ENCODE measurements around the gene CBX1.

Gene CBX1

GRCh38 chr17:48137656-48138055, 36.4 kb upstream of the CBX1 start:
- Histone ChIP-seq H3K27me3 (ENCODE audit: control insufficient read depth in 2 of 2, insufficient read depth in 2 of 2, low read length in 2 of 2) (no peaks in the 10 kb centered on the region), H3K4me1 (ENCODE audit: control insufficient read depth in 2 of 2, insufficient read depth in 2 of 2, low read length in 2 of 2) (no peaks in the 10 kb centered on the region), H3K9ac (ENCODE audit: low read depth in 1 of 2, low read length in 2 of 2) (no peak overlapping the region), H3K27ac (ENCODE audit: low read depth in 2 of 2, low read length in 2 of 2) (no peak overlapping the region), H3K9me3 (ENCODE audit: control insufficient read depth in 2 of 2, low read length in 2 of 2) (no peaks in the 10 kb centered on the region), H3K4me3 (ENCODE audit: low read length in 2 of 2) (no peak overlapping the region), H3K36me3 (ENCODE audit: control insufficient read depth in 2 of 2, insufficient read depth in 2 of 2, low read length in 2 of 2) (no peaks in the 10 kb centered on the region)

GRCh38 chr17:48134912-48135480, 33.7 kb upstream of the CBX1 start:
- no peaks in the 10 kb centered on the region for H3K4me1 ChIP-seq (ENCODE audit: control insufficient read depth in 2 of 2, insufficient read depth in 2 of 2, low read length in 2 of 2)
- no peak overlapping the region for H3K27ac ChIP-seq (ENCODE audit: low read depth in 2 of 2, low read length in 2 of 2)
- no peak overlapping the region for H3K4me3 ChIP-seq (ENCODE audit: low read length in 2 of 2)
- no peak overlapping the region for H3K9ac ChIP-seq (ENCODE audit: low read depth in 1 of 2, low read length in 2 of 2)
- H3K9me3 ChIP-seq (ENCODE audit: control insufficient read depth in 2 of 2, low read length in 2 of 2), result no peaks in the 10 kb centered on the region
- H3K36me3 ChIP-seq (ENCODE audit: control insufficient read depth in 2 of 2, insufficient read depth in 2 of 2, low read length in 2 of 2), result no peaks in the 10 kb centered on the region
- no peaks in the 10 kb centered on the region for H3K27me3 ChIP-seq (ENCODE audit: control insufficient read depth in 2 of 2, insufficient read depth in 2 of 2, low read length in 2 of 2)

GRCh38 chr17:48132385-48132784, 31.1 kb upstream of the CBX1 start:
- Histone ChIP-seq H3K9ac (ENCODE audit: low read depth in 1 of 2, low read length in 2 of 2) (no peak overlapping the region), H3K36me3 (ENCODE audit: control insufficient read depth in 2 of 2, insufficient read depth in 2 of 2, low read length in 2 of 2) (no peaks in the 10 kb centered on the region), H3K9me3 (ENCODE audit: control insufficient read depth in 2 of 2, low read length in 2 of 2) (no peaks in the 10 kb centered on the region), H3K4me1 (ENCODE audit: control insufficient read depth in 2 of 2, insufficient read depth in 2 of 2, low read length in 2 of 2) (no peaks in the 10 kb centered on the region), H3K4me3 (ENCODE audit: low read length in 2 of 2) (no peak overlapping the region), H3K27me3 (ENCODE audit: control insufficient read depth in 2 of 2, insufficient read depth in 2 of 2, low read length in 2 of 2) (no peaks in the 10 kb centered on the region), H3K27ac (ENCODE audit: low read depth in 2 of 2, low read length in 2 of 2) (no peak overlapping the region)

GRCh38 chr17:48131216-48131824, 30.0 kb upstream of the CBX1 start:
- H3K9me3 ChIP-seq (ENCODE audit: control insufficient read depth in 2 of 2, low read length in 2 of 2), result no peaks in the 10 kb centered on the region
- H3K36me3 ChIP-seq (ENCODE audit: control insufficient read depth in 2 of 2, insufficient read depth in 2 of 2, low read length in 2 of 2), result peaks cover 0 to 5% of the 10 kb centered on the region in 2 donors
- no peak overlapping the region for H3K9ac ChIP-seq (ENCODE audit: low read depth in 1 of 2, low read length in 2 of 2)
- no peaks in the 10 kb centered on the region for H3K27me3 ChIP-seq (ENCODE audit: control insufficient read depth in 2 of 2, insufficient read depth in 2 of 2, low read length in 2 of 2)
- no peak overlapping the region for H3K27ac ChIP-seq (ENCODE audit: low read depth in 2 of 2, low read length in 2 of 2)
- H3K4me3 ChIP-seq (ENCODE audit: low read length in 2 of 2), result no peak overlapping the region
- no peaks in the 10 kb centered on the region for H3K4me1 ChIP-seq (ENCODE audit: control insufficient read depth in 2 of 2, insufficient read depth in 2 of 2, low read length in 2 of 2)

- Histone ChIP-seq H3K9me3 (ENCODE audit: control insufficient read depth in 2 of 2, low read length in 2 of 2) (no peaks in the 10 kb centered on the region), H3K4me3 (ENCODE audit: low read length in 2 of 2) (no peak overlapping the region), H3K36me3 (ENCODE audit: control insufficient read depth in 2 of 2, insufficient read depth in 2 of 2, low read length in 2 of 2) (peaks cover 0 to 6% of the 10 kb centered on the region in 2 donors), H3K9ac (ENCODE audit: low read depth in 1 of 2, low read length in 2 of 2) (no peak overlapping the region), H3K4me1 (ENCODE audit: control insufficient read depth in 2 of 2, insufficient read depth in 2 of 2, low read length in 2 of 2) (no peaks in the 10 kb centered on the region), H3K27ac (ENCODE audit: low read depth in 2 of 2, low read length in 2 of 2) (no peak overlapping the region), H3K27me3 (ENCODE audit: control insufficient read depth in 2 of 2, insufficient read depth in 2 of 2, low read length in 2 of 2) (no peaks in the 10 kb centered on the region)
Observed at GRCh38 chr17:48129981-48130380, 28.7 kb upstream of the CBX1 start.

GRCh38 chr17:48128400-48128799, 27.1 kb upstream of the CBX1 start:
- Histone ChIP-seq H3K27me3 (ENCODE audit: control insufficient read depth in 2 of 2, insufficient read depth in 2 of 2, low read length in 2 of 2) (no peaks in the 10 kb centered on the region), H3K4me3 (ENCODE audit: low read length in 2 of 2) (no peak overlapping the region), H3K27ac (ENCODE audit: low read depth in 2 of 2, low read length in 2 of 2) (no peak overlapping the region), H3K9ac (ENCODE audit: low read depth in 1 of 2, low read length in 2 of 2) (no peak overlapping the region), H3K36me3 (ENCODE audit: control insufficient read depth in 2 of 2, insufficient read depth in 2 of 2, low read length in 2 of 2) (peaks cover 4 to 11% of the 10 kb centered on the region in 2 donors), H3K9me3 (ENCODE audit: control insufficient read depth in 2 of 2, low read length in 2 of 2) (no peaks in the 10 kb centered on the region), H3K4me1 (ENCODE audit: control insufficient read depth in 2 of 2, insufficient read depth in 2 of 2, low read length in 2 of 2) (no peaks in the 10 kb centered on the region)

GRCh38 chr17:48127371-48128051, 26.2 kb upstream of the CBX1 start:
- Histone ChIP-seq H3K9ac (ENCODE audit: low read depth in 1 of 2, low read length in 2 of 2) (no peak overlapping the region), H3K27ac (ENCODE audit: low read depth in 2 of 2, low read length in 2 of 2) (no peak overlapping the region), H3K27me3 (ENCODE audit: control insufficient read depth in 2 of 2, insufficient read depth in 2 of 2, low read length in 2 of 2) (no peaks in the 10 kb centered on the region), H3K4me1 (ENCODE audit: control insufficient read depth in 2 of 2, insufficient read depth in 2 of 2, low read length in 2 of 2) (no peaks in the 10 kb centered on the region), H3K4me3 (ENCODE audit: low read length in 2 of 2) (no peak overlapping the region), H3K9me3 (ENCODE audit: control insufficient read depth in 2 of 2, low read length in 2 of 2) (no peaks in the 10 kb centered on the region), H3K36me3 (ENCODE audit: control insufficient read depth in 2 of 2, insufficient read depth in 2 of 2, low read length in 2 of 2) (peaks cover 13 to 20% of the 10 kb centered on the region in 2 donors)

GRCh38 chr17:48126532-48126850, 25.2 kb upstream of the CBX1 start:
- H3K27me3 ChIP-seq (ENCODE audit: control insufficient read depth in 2 of 2, insufficient read depth in 2 of 2, low read length in 2 of 2), result no peaks in the 10 kb centered on the region
- H3K4me1 ChIP-seq (ENCODE audit: control insufficient read depth in 2 of 2, insufficient read depth in 2 of 2, low read length in 2 of 2), result no peaks in the 10 kb centered on the region
- H3K27ac ChIP-seq (ENCODE audit: low read depth in 2 of 2, low read length in 2 of 2), result no peak overlapping the region
- no peak overlapping the region for H3K9ac ChIP-seq (ENCODE audit: low read depth in 1 of 2, low read length in 2 of 2)
- no peak overlapping the region for H3K4me3 ChIP-seq (ENCODE audit: low read length in 2 of 2)
- peaks cover 23 to 30% of the 10 kb centered on the region in 2 donors for H3K36me3 ChIP-seq (ENCODE audit: control insufficient read depth in 2 of 2, insufficient read depth in 2 of 2, low read length in 2 of 2)
- no peaks in the 10 kb centered on the region for H3K9me3 ChIP-seq (ENCODE audit: control insufficient read depth in 2 of 2, low read length in 2 of 2)

GRCh38 chr17:48125829-48126531, 24.7 kb upstream of the CBX1 start:
- no peak overlapping the region for H3K4me3 ChIP-seq (ENCODE audit: low read length in 2 of 2)
- H3K27ac ChIP-seq (ENCODE audit: low read depth in 2 of 2, low read length in 2 of 2), result no peak overlapping the region
- no peaks in the 10 kb centered on the region for H3K9me3 ChIP-seq (ENCODE audit: control insufficient read depth in 2 of 2, low read length in 2 of 2)
- H3K9ac ChIP-seq (ENCODE audit: low read depth in 1 of 2, low read length in 2 of 2), result no peak overlapping the region
- H3K27me3 ChIP-seq (ENCODE audit: control insufficient read depth in 2 of 2, insufficient read depth in 2 of 2, low read length in 2 of 2), result no peaks in the 10 kb centered on the region
- peaks cover 28 to 35% of the 10 kb centered on the region in 2 donors for H3K36me3 ChIP-seq (ENCODE audit: control insufficient read depth in 2 of 2, insufficient read depth in 2 of 2, low read length in 2 of 2)
- H3K4me1 ChIP-seq (ENCODE audit: control insufficient read depth in 2 of 2, insufficient read depth in 2 of 2, low read length in 2 of 2), result no peaks in the 10 kb centered on the region

- Histone ChIP-seq H3K27me3 (ENCODE audit: control insufficient read depth in 2 of 2, insufficient read depth in 2 of 2, low read length in 2 of 2) (no peaks in the 10 kb centered on the region), H3K9ac (ENCODE audit: low read depth in 1 of 2, low read length in 2 of 2) (no peak overlapping the region), H3K27ac (ENCODE audit: low read depth in 2 of 2, low read length in 2 of 2) (no peak overlapping the region), H3K4me3 (ENCODE audit: low read length in 2 of 2) (no peak overlapping the region), H3K36me3 (ENCODE audit: control insufficient read depth in 2 of 2, insufficient read depth in 2 of 2, low read length in 2 of 2) (peaks cover 33 to 40% of the 10 kb centered on the region in 2 donors), H3K9me3 (ENCODE audit: control insufficient read depth in 2 of 2, low read length in 2 of 2) (no peaks in the 10 kb centered on the region), H3K4me1 (ENCODE audit: control insufficient read depth in 2 of 2, insufficient read depth in 2 of 2, low read length in 2 of 2) (no peaks in the 10 kb centered on the region)
Observed at GRCh38 chr17:48123776-48124388, 22.6 kb upstream of the CBX1 start.

Data from mucosa of rectum (tissue), 2 donors.